ENCODE results near the gene UGT3A1.

The UGT3A1 gene

DNA sequence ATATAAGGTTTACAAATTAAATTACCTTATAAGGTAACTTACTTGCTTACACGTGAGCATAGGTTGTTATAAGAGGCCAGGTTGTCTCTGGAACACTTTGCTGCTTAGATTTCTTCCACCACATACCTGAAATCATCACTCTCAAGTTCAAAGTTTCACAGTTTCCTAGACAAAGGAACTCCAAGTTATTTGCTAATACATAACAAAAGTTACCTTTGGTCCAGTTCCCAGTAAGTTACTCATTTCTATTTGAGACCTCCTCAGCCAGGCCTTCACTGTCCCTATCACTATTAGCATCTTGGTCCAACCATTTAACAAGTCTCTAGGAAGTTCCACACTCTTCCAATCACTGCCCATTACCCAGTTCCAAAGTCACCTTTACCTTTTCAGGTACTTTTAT is 18.5 kb upstream of the UGT3A1 start:
- DNase-seq (ENCODE audit: low read depth) = no peak
- no peak overlapping the region for H3K4me3 ChIP-seq (replicated peaks; ENCODE audit: low read depth, low read length)
- TF ChIP-seq, protein P1, sequence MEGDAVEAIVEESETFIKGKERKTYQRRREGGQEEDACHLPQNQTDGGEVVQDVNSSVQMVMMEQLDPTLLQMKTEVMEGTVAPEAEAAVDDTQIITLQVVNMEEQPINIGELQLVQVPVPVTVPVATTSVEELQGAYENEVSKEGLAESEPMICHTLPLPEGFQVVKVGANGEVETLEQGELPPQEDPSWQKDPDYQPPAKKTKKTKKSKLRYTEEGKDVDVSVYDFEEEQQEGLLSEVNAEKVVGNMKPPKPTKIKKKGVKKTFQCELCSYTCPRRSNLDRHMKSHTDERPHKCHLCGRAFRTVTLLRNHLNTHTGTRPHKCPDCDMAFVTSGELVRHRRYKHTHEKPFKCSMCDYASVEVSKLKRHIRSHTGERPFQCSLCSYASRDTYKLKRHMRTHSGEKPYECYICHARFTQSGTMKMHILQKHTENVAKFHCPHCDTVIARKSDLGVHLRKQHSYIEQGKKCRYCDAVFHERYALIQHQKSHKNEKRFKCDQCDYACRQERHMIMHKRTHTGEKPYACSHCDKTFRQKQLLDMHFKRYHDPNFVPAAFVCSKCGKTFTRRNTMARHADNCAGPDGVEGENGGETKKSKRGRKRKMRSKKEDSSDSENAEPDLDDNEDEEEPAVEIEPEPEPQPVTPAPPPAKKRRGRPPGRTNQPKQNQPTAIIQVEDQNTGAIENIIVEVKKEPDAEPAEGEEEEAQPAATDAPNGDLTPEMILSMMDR (IDR thresholded peaks at IDR 0.05; ENCODE audit: low read length, missing control alignments) = no peak

- no peak for DNase-seq (ENCODE audit: low read depth)
- TF ChIP-seq, protein P1 (IDR thresholded peaks at IDR 0.05; ENCODE audit: low read length, missing control alignments) = no peak
- no peak overlapping the region for H3K4me3 ChIP-seq (replicated peaks; ENCODE audit: low read depth, low read length)
Measured at GRCh38 chr5:36007366-36007765, 16.2 kb upstream of the UGT3A1 start.

GRCh38 chr5:36006163-36006562 is 15.0 kb upstream of the UGT3A1 start:
- TF ChIP-seq, protein P1 (IDR thresholded peaks at IDR 0.05; ENCODE audit: low read length, missing control alignments) = no peak
- DNase-seq (ENCODE audit: low read depth) = no peak
- H3K4me3 ChIP-seq (replicated peaks; ENCODE audit: low read depth, low read length) = no peak overlapping the region

DNA sequence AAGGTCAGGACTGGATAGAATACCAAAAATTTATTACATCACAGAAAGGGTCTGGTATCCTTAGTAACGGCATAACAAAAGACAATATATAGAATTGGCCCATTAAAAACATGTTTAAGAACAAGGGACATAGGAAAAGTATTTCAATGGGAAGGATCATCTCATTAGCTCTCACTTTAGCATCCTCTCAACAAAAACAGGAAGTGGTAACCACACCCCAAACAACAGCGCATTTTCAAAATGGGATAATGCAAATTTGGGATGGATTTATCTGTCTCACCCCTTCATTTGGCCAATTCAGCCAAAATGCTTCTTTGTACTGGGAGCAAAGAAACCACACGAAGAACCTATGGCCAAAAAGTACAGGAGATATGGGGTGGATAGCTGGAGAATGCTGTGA is 9.8 kb upstream of the UGT3A1 start:
- TF ChIP-seq, protein P1 (IDR thresholded peaks at IDR 0.05; ENCODE audit: low read length, missing control alignments) = no peak

GRCh38 chr5:35999547-35999946 is 8.4 kb upstream of the UGT3A1 start:
- no peak overlapping the region for H3K4me3 ChIP-seq (replicated peaks; ENCODE audit: low read depth, low read length)
- DNase-seq (ENCODE audit: low read depth) = no peak
- TF ChIP-seq, protein P1 (IDR thresholded peaks at IDR 0.05; ENCODE audit: low read length, missing control alignments) = no peak

More for the DNA sequence above, 9.8 kb upstream of the UGT3A1 start:
- no peak overlapping the region for H3K4me3 ChIP-seq (replicated peaks; ENCODE audit: low read depth, low read length)
- DNase-seq (ENCODE audit: low read depth) = no peak

- no peak for DNase-seq (ENCODE audit: low read depth)
- no peak overlapping the region for H3K4me3 ChIP-seq (replicated peaks; ENCODE audit: low read depth, low read length)
- TF ChIP-seq, protein P1 (IDR thresholded peaks at IDR 0.05; ENCODE audit: low read length, missing control alignments) = no peak
Measured at GRCh38 chr5:35996076-35996475, 4.9 kb upstream of the UGT3A1 start.

GRCh38 chr5:35990520-35990919 is 670 bp downstream of the UGT3A1 start:
- TF ChIP-seq, protein P1 (IDR thresholded peaks at IDR 0.05; ENCODE audit: low read length, missing control alignments) = no peak
- no peak for DNase-seq (ENCODE audit: low read depth)
- H3K4me3 ChIP-seq (replicated peaks; ENCODE audit: low read depth, low read length) = no peak overlapping the region

Measured in fibroblast of pulmonary artery (primary cell).